ENCODE data around the gene NPAS1. TPM values are rescaled to one million over a fixed set of nuclear protein-coding genes. Genes with fewer than 3 reads are reported as not detected.

The NPAS1 gene
- total and polyA plus RNA-seq, 2 of the 8 experiments (the other 6 are each of a cell fraction or from before 2014, with no cell fraction given): 9.9 to 13.9 TPM

DNA sequence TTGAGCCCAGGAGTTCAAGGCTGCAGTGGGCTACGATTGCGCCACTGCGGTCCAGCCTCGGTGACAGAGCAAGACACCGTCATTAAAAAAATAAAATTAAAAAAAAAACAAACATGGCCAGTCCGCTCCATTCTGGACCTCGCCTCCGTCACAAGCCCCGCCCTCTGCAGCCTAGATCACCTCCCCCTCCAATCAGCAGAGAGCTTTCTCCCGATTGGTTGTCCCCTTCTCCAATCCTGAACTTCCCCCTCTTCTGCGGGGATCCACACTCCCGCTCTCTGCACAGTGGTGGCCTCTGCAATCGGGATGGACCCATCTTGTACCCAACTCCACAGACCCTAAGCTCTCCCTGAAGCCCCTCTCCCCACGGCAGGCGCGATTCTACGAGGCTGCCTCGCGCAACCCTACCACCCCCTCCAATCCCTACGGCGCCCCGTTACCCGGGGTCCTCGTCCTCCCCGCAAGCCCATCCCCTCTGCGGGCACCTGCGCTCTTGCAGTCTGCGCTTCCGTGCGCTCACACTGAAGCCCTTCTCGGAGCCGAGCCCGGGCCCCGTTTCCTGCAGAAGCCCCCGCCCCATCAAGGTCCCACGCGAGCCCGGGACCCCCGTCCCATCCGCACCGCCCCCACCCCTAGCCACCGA lies 28.2 kb downstream of the NPAS1 start (continued):
- no peak for TF ChIP-seq ATF2 (IDR thresholded peaks at IDR 0.05; ENCODE audit: low read length)
- peak; percentile 31; the same call in 1 of the 2 replicates for TF ChIP-seq YY1 (IDR thresholded peaks at IDR 0.05; ENCODE audit: low read depth, low read length)
- TF ChIP-seq RBBP5 (IDR thresholded peaks at IDR 0.05; ENCODE audit: borderline replicate concordance, low read depth, low read length): no peak
- no peak for TF ChIP-seq EGR1 (IDR thresholded peaks at IDR 0.05; ENCODE audit: borderline replicate concordance, low read depth, low read length)
- TF ChIP-seq KDM5A (IDR thresholded peaks at IDR 0.05; ENCODE audit: low read length): peak; percentile 60; the same call in 1 of the 2 replicates
- TF ChIP-seq SIN3A (conservative IDR thresholded peaks at IDR 0.05 in 1 of 2, IDR thresholded peaks at IDR 0.05 in 1 of 2; ENCODE audit: low read depth in 1 of 2, low read length in 2 of 2): no peak
- TF ChIP-seq KDM1A (IDR thresholded peaks at IDR 0.05; ENCODE audit: borderline replicate concordance, low read length): no peak
- TF ChIP-seq MAX (IDR thresholded peaks at IDR 0.05): peak; percentile 35
- no peak for TF ChIP-seq TEAD4 (IDR thresholded peaks at IDR 0.05; ENCODE audit: low read depth, low read length)
